Progenitor cell of endocrine pancreas (in vitro differentiated cells): ENCODE results near the gene HBD. TPM values are rescaled to one million over a fixed set of nuclear protein-coding genes. Genes with fewer than 3 reads are reported as not detected.

Experiments used
- DNase-seq: peaks from one replicate; pipeline ENCODE4 v3.0.0; 2021; ENCODE audit warnings: low spot score; ENCODE audit not compliant: unreplicated experiment
- H3K27ac Mint-ChIP-seq: 2 replicates; pipeline ENCODE4 v1.8.0; 2021; ENCODE audit warnings: mild to moderate bottlenecking, moderate library complexity, mixed read lengths
- H3K27me3 Mint-ChIP-seq: 2 replicates; pipeline ENCODE4 v1.8.0; 2021; ENCODE audit warnings: mixed read lengths
- H3K36me3 Mint-ChIP-seq: 2 replicates; pipeline ENCODE4 v1.8.0; 2022; ENCODE audit warnings: mixed read lengths; ENCODE audit not compliant: insufficient read depth
- H3K4me1 Mint-ChIP-seq: 2 replicates; pipeline ENCODE4 v1.8.0; 2021; ENCODE audit warnings: low read depth, mixed read lengths
- H3K4me3 Mint-ChIP-seq: 2 replicates; pipeline ENCODE4 v1.8.0; 2021; ENCODE audit warnings: low read depth, mild to moderate bottlenecking, moderate library complexity, mixed read lengths
- H3K9me3 Mint-ChIP-seq: 2 replicates; pipeline ENCODE4 v1.8.0; 2021; ENCODE audit warnings: low read depth, mixed read lengths
- CTCF ChIP-seq: fragments of 200-600 bp; sonication (generic); IDR thresholded peaks from one replicate; pipeline ENCODE4 v1.5.0; 2021; ENCODE audit warnings: antibody characterized with exemption, mild to moderate bottlenecking; ENCODE audit not compliant: unreplicated experiment
- total RNA-seq: library from RNA; stranded (reverse); gene quantifications from 2 replicates; pipeline ENCODE4 v1.2.1, GENCODE V29; 2021

Gene HBD
- total RNA-seq, 1 donor from 2014 or later, result not detected

- Mint-ChIP-seq H3K27ac (no peak overlapping the region), H3K4me3 (no peak overlapping the region), H3K4me1 (no peaks in the 10 kb centered on the region), H3K36me3 (no peaks in the 10 kb centered on the region), H3K9me3 (peaks cover 13% of the 10 kb centered on the region), H3K27me3 (no peaks in the 10 kb centered on the region)
- no peak for DNase-seq
- TF ChIP-seq CTCF, result no peak
Measured at GRCh38 chr11:5223146-5223545, 11.1 kb downstream of the HBD start.

DNA sequence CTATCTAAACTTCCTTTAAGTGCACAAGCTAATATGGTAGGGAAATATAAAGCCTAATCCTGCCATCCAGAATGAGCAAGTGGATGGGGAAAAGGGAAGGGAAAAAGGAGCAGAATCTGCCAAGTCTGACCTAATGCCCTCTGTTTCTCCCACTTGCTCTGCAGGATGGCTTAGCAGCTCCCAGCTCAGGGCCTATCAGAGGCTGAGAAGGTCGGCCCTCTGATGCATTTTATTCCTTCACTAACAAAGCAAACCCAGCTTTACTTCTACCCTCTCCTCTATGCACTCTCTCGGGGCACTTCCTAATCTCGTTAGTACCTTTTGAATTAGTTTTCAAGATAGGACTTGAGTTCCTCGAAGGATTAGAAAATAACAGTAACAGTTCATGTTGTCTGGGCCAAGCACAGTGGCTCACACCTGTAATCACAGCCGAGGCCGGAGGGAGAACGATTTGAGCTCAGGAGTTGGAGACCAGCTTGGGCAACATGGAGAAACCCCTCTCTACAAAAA is 23.9 kb downstream of the HBD start:
- H3K27ac Mint-ChIP-seq, result no peak overlapping the region
- peaks cover 5% of the 10 kb centered on the region for H3K9me3 Mint-ChIP-seq
- DNase-seq, result no peak
- H3K4me1 Mint-ChIP-seq, result no peaks in the 10 kb centered on the region
- no peaks in the 10 kb centered on the region for H3K36me3 Mint-ChIP-seq
- H3K4me3 Mint-ChIP-seq, result no peak overlapping the region
- no peak for TF ChIP-seq CTCF
- H3K27me3 Mint-ChIP-seq, result no peaks in the 10 kb centered on the region

DNA sequence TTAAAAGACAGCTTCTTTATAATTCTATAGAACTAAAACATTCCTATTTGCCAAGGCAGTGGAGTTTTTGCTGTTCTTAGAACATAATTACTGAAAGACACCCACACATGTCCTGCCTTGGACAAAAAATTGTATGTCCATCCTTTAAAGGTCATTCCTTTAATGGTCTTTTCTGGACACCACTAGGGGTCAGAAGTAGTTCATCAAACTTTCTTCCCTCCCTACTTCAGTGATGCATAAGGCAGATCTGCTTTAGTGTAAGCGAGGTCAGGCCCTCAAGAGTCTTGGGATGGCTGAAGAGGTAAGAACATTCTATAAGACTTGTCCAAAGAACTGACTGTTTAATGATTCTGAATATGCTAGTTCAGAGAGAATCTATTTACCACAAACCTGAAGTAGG is 29.5 kb downstream of the HBD start:
- H3K9me3 Mint-ChIP-seq, result no peaks in the 10 kb centered on the region
- H3K4me1 Mint-ChIP-seq, result no peaks in the 10 kb centered on the region
- no peak overlapping the region for H3K27ac Mint-ChIP-seq
- no peak for DNase-seq
- no peaks in the 10 kb centered on the region for H3K36me3 Mint-ChIP-seq
- peak; percentile 66 for TF ChIP-seq CTCF
- H3K27me3 Mint-ChIP-seq, result no peaks in the 10 kb centered on the region
- H3K4me3 Mint-ChIP-seq, result no peak overlapping the region

GRCh38 chr11:5203366-5203765 is 30.9 kb downstream of the HBD start:
- H3K36me3 Mint-ChIP-seq, result no peaks in the 10 kb centered on the region
- no peak for DNase-seq
- H3K9me3 Mint-ChIP-seq, result no peaks in the 10 kb centered on the region
- H3K4me3 Mint-ChIP-seq, result no peak overlapping the region
- no peaks in the 10 kb centered on the region for H3K4me1 Mint-ChIP-seq
- H3K27ac Mint-ChIP-seq, result no peak overlapping the region
- H3K27me3 Mint-ChIP-seq, result no peaks in the 10 kb centered on the region
- TF ChIP-seq CTCF, result no peak

DNA sequence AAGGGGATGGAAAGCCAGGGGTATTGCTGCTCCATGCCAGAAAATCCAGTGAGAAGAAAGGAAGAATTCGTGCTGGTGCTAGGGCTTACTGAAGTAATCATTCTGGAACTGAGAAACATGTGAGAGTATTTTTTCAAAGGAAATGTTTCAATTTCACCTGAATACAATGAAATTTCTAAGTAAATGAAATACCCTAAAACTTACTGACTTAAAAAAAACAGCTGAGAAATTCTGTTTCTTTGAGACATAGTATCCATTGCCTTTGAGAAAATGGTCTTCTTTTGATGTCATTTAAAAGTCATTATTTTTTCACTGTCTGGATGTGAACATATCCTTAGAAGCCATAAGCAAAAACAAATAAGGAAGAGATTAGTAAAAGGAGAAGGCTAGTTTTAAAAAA is 33.7 kb downstream of the HBD start, which contains the start of gene OR51V1:
TSS of gene OR51V1 (minus strand) at position 101 of the 400 bp plus-strand sequence. CDS start at position 101, 0 bp downstream.
- Mint-ChIP-seq H3K4me3 (no peak within 1 kb of the TSS), H3K4me1 (no peaks in the 10 kb centered on the region), H3K36me3 (no peaks in the 10 kb centered on the region), H3K9me3 (no peaks in the 10 kb centered on the region), H3K27ac (no peak within 1 kb of the TSS), H3K27me3 (no peaks in the 10 kb centered on the region)
- no peak for TF ChIP-seq CTCF
- no peak for DNase-seq
